AG04449 (cell line): ENCODE data around the gene CHP2.
"Not testable (repeated sequence)": the region's sequence is repeated elsewhere in the genome, so short reads cannot be mapped to it uniquely, and the experiment has no call there.

ENCODE experiments used
- CTCF ChIA-PET: fragments of 350-600 bp; formaldehyde crosslinking; extraction: SDS; loops from one replicate; lab custom pipeline; 2021; ENCODE audit warnings: antibody characterized with exemption; lab: Yijun Ruan, JAX
- POLR2A ChIA-PET: fragments of 400-600, 350-600 bp; formaldehyde crosslinking; extraction: SDS; loops from one replicate; lab custom pipeline; 2020; ENCODE audit warnings: antibody characterized with exemption, inconsistent platforms; lab: Yijun Ruan, JAX
- DNase-seq: peaks from one replicate; pipeline ENCODE4 v3.0.0-alpha.2; 2010; ENCODE audit warnings: low read depth, low spot score
- H3K4me3 ChIP-seq: 2 replicates; pipeline ENCODE4 v1.5.1; 2011; ENCODE audit warnings: low read depth, mild to moderate bottlenecking, control low read depth, low read length
- CTCF ChIP-seq: IDR thresholded peaks from one replicate; pipeline ENCODE4 v1.5.1; 2011; ENCODE audit warnings: mild to moderate bottlenecking, moderate library complexity, low read length, control low read depth, inconsistent platforms; ENCODE audit not compliant: insufficient read depth; ENCODE audit errors: missing control alignments

CHP2 gene

GRCh38 chr16:23726710-23727109 lies 28.1 kb upstream of the CHP2 start:
- TF ChIP-seq CTCF = no peak
- DNase-seq = no peak
- ChIA-PET POLR2A (no interaction called here), CTCF (interaction anchor here (1.2 to 1.9 kb wide), 5 partner anchors 11 to 777 kb away, joined by 3 to 4 read pairs (median 3); no protein-coding TSS in a partner anchor)
- H3K4me3 ChIP-seq = no peak overlapping the region

- no peak for TF ChIP-seq CTCF
- CTCF ChIA-PET = interaction anchor here (0.8 to 1.7 kb wide), 13 partner anchors 9 to 282 kb away, joined by 3 to 9 read pairs (median 3); no protein-coding TSS in a partner anchor
- H3K4me3 ChIP-seq = no peak overlapping the region
- no peak for DNase-seq
- POLR2A ChIA-PET = interaction anchor here (1.0 kb wide), 1 partner anchor 56 kb away, joined by 3 read pairs; no protein-coding TSS in a partner anchor
Observed at GRCh38 chr16:23728112-23728477, 26.7 kb upstream of the CHP2 start.

GRCh38 chr16:23729503-23730424 lies 25.1 kb upstream of the CHP2 start:
- H3K4me3 ChIP-seq = no peak overlapping the region
- no peak for TF ChIP-seq CTCF
- no peak for DNase-seq
- ChIA-PET POLR2A (no interaction called here), CTCF (interaction anchor here (1.0 to 1.2 kb wide), 2 partner anchors 307 to 770 kb away, joined by 3 read pairs; no protein-coding TSS in a partner anchor)

- POLR2A ChIA-PET = no interaction called here
- no peak for TF ChIP-seq CTCF
- no peak for DNase-seq
- no peak overlapping the region for H3K4me3 ChIP-seq
- CTCF ChIA-PET = interaction anchor here (1.5 to 1.8 kb wide), 4 partner anchors 276 to 765 kb away, joined by 4 to 8 read pairs (median 4); no protein-coding TSS in a partner anchor
Observed at GRCh38 chr16:23734176-23734893, 20.5 kb upstream of the CHP2 start.

GRCh38 chr16:23737423-23738028 lies 17.3 kb upstream of the CHP2 start:
- CTCF ChIA-PET = interaction anchor here (1.4 kb wide), 1 partner anchor 10 kb away, joined by 4 read pairs; no protein-coding TSS in a partner anchor
- POLR2A ChIA-PET, H3K4me3 ChIP-seq, DNase-seq: not testable (repeated sequence)

- no peak for DNase-seq
- ChIA-PET CTCF (no interaction called here), POLR2A (no interaction called here)
- no peak overlapping the region for H3K4me3 ChIP-seq
- no peak for TF ChIP-seq CTCF
Observed at GRCh38 chr16:23739516-23739915, 15.3 kb upstream of the CHP2 start.
